Measurements from ENCODE around the gene CDH15. TPM values are rescaled to one million over a fixed set of nuclear protein-coding genes. Genes with fewer than 3 reads are reported as not detected.

The CDH15 gene
- total and polyA plus RNA-seq, 9 donors: 0.10 to 0.45 (median 0.30) TPM; not detected in 5

DNA sequence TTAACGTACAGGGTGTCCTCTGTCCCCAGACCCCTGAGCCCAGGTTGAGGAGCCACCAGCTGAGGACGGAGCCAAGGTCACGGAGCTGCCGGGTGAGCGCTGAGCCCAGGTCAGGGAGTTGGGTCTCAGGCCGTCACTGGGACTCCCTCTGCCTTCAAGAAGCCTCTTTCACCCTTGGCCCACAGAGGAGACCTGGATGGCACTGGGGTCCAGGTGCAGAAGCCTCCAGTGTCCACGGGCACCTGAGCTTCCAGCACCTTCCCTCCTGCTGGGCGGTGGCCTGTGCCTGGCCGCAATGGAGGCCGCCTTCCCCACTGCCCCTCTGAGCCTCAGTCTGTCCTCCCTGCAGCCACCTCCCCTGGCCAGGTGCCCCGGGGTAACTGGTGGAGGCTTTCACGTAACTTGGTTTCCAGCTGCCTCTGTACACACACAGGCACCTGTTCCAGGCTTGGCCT, 31.6 kb upstream of the CDH15 start:
- DNase-seq: peak in 2 of 5 donors; percentile 9 to 26
- Histone ChIP-seq H3K4me1 (ENCODE audit: insufficient read depth) (no peaks in the 10 kb centered on the region), H3K9me3 (no peaks in the 10 kb centered on the region), H3K4me3 (no peak overlapping the region), H3K27ac (no peak overlapping the region), H3K27me3 (no peaks in the 10 kb centered on the region), H3K36me3 (no peaks in the 10 kb centered on the region)
- intact Hi-C loops (cut with DNase I): no loop called here
- TF ChIP-seq, protein P1, sequence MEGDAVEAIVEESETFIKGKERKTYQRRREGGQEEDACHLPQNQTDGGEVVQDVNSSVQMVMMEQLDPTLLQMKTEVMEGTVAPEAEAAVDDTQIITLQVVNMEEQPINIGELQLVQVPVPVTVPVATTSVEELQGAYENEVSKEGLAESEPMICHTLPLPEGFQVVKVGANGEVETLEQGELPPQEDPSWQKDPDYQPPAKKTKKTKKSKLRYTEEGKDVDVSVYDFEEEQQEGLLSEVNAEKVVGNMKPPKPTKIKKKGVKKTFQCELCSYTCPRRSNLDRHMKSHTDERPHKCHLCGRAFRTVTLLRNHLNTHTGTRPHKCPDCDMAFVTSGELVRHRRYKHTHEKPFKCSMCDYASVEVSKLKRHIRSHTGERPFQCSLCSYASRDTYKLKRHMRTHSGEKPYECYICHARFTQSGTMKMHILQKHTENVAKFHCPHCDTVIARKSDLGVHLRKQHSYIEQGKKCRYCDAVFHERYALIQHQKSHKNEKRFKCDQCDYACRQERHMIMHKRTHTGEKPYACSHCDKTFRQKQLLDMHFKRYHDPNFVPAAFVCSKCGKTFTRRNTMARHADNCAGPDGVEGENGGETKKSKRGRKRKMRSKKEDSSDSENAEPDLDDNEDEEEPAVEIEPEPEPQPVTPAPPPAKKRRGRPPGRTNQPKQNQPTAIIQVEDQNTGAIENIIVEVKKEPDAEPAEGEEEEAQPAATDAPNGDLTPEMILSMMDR (IDR thresholded peaks at IDR 0.05): no peak
- no peak for TF ChIP-seq POLR2A (IDR thresholded peaks at IDR 0.05)
- WGBS, 3 donors: 88 to 95% (median 93%) methylated on average over 11 to 12 of the region's 12 CpGs

DNA sequence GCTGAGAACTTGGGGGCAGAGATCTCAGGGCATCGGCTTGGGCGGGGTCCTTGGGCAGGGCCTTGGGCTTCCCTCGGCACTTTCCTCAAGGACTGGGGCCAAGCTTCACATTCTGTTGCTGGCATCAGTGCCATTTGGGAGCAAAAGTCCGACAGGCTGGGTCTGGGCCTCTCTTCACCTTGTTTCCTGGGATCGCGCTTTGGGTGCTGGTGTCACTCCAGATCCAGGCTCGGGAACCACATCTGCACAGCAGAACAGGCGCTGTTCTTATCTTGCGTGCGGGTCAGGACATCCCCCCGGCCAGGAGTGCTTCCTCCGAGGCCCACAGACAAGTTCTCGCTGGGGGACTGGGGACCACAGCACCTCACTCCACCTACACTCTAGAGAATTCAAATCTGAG, 31.1 kb upstream of the CDH15 start:
- 86 to 88% (median 87%) methylated on average over 13 of the region's 13 CpGs for WGBS, 3 donors
- Histone ChIP-seq H3K27ac (no peak overlapping the region), H3K9me3 (no peaks in the 10 kb centered on the region), H3K4me1 (ENCODE audit: insufficient read depth) (no peaks in the 10 kb centered on the region), H3K36me3 (no peaks in the 10 kb centered on the region), H3K27me3 (no peaks in the 10 kb centered on the region), H3K4me3 (no peak overlapping the region)
- peak in 2 of 5 donors; percentile 15 to 26 for DNase-seq
- intact Hi-C loops (cut with DNase I): no loop called here
- TF ChIP-seq EP300 (IDR thresholded peaks at IDR 0.05) (no peak), POLR2A (IDR thresholded peaks at IDR 0.05) (no peak)
- TF ChIP-seq, protein P1 (IDR thresholded peaks at IDR 0.05): no peak

DNA sequence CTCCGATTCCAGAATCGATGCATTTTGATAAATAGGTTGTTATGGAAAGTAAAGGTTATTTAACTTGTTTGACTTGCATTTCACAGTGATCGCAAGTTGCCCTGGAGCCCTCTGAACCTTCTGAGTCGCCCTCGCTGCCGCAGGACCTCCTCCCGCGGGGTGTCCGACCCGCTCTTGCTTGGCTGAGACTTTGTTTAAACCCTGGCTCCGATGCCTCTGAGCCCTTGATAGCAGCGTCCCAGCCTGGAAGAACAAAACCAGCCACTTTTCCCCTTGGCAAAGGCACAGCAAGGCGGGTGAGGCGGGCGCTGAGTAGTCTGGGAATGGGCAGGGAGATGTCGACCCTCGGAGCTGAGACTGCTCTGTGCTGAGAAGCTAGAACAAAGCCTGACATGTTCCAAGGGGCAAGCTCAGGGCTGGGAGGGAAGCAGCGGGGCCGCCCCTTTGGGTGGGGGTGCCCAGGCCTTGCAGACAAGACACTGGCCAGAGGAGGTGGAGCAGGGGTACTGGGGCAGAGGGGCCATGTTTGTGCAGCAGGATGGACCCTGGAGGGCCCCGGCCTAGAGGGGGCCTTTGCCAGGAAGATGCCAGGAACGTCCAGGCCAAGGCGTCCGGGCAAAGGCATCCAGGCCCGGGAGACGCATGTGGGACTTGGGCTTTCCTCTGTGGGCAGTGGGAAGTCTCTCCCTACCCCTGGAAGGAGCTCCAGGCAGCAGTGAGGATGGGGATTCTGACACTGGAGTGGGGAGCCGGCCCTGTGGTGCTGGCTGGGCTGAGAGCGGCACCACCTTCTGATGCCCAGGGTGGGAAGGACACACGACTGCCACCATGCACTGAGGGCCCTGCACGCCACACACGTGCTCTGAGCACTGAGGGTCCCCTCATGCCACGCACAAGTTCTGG, 30.3 kb upstream of the CDH15 start:
- Histone ChIP-seq H3K27me3 (no peaks in the 10 kb centered on the region), H3K36me3 (no peaks in the 10 kb centered on the region), H3K9me3 (no peaks in the 10 kb centered on the region), H3K4me1 (ENCODE audit: insufficient read depth) (no peaks in the 10 kb centered on the region), H3K27ac (no peak overlapping the region), H3K4me3 (no peak overlapping the region)
- TF ChIP-seq EP300 (IDR thresholded peaks at IDR 0.05) (no peak), POLR2A (IDR thresholded peaks at IDR 0.05) (no peak)
- TF ChIP-seq, protein P1 (IDR thresholded peaks at IDR 0.05): no peak
- DNase-seq: peak in 2 of 5 donors; percentile 11 to 18
- intact Hi-C loops (cut with DNase I): no loop called here
- 90 to 93% (median 91%) methylated on average over 31 of the region's 31 CpGs for WGBS, 3 donors

DNA sequence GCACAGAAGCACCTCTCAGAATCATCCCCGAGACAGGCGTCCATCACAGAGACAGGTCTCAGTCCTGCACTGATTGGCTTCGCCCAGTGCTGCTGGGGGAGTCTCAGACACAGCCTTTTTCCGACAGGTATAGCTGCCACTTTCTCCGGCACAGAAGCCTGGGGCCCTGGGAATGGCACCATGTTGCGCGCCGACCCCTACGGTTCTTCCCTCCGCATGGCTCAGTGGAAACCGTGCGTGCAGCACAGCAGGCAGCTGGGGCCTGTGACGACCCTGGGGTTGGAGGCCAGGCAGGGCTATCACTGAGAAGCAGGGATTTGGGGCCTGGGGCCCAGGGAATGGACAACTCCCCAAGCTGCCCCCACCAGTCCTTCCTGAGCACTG, 29.7 kb upstream of the CDH15 start:
- Histone ChIP-seq H3K36me3 (no peaks in the 10 kb centered on the region), H3K4me1 (ENCODE audit: insufficient read depth) (no peaks in the 10 kb centered on the region), H3K4me3 (no peak overlapping the region), H3K27me3 (no peaks in the 10 kb centered on the region), H3K9me3 (no peaks in the 10 kb centered on the region), H3K27ac (no peak overlapping the region)
- intact Hi-C loops (cut with DNase I): no loop called here
- peak in 2 of 5 donors; percentile 11 to 21 for DNase-seq
- TF ChIP-seq EP300 (IDR thresholded peaks at IDR 0.05): no peak
- TF ChIP-seq, protein P1 (IDR thresholded peaks at IDR 0.05): no peak
- TF ChIP-seq POLR2A (IDR thresholded peaks at IDR 0.05): no peak
- 88 to 94% (median 92%) methylated on average over 13 of the region's 13 CpGs for WGBS, 3 donors

All from ovary (tissue), 9 donors.